ENCODE results near the gene SMURF1.
A peak's percentile ranks its signal among the peaks of the same experiment; 100 is the strongest.

The SMURF1 gene

GRCh38 chr7:99141841-99142726 lies 1.8 kb downstream of the SMURF1 start:
- peak; percentile 50 for DNase-seq (ENCODE audit: low read depth)

- no peak for DNase-seq (ENCODE audit: low read depth)
These were observed 2.6 kb downstream of the SMURF1 start for GRCh38 chr7:99141334-99141733.

DNA sequence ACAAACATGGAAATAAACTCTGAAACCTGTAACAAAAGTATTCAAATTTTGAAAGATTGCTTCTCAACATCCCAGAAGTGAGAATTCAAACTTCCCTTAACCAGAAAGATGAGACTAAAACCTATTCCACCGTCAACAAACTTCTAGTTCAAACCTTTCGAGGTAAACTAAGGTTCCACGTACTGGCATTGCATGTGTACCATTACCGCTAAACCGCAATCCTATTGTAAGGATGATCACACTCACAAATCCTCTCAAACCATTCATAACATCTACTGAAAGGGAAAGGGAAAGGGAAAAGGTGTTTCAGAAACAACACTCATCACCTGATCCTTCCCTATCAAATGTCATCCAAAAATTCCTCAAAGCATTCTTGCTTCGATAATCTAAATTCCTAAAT lies 3.1 kb downstream of the SMURF1 start:
- DNase-seq (ENCODE audit: low read depth): no peak

DNA sequence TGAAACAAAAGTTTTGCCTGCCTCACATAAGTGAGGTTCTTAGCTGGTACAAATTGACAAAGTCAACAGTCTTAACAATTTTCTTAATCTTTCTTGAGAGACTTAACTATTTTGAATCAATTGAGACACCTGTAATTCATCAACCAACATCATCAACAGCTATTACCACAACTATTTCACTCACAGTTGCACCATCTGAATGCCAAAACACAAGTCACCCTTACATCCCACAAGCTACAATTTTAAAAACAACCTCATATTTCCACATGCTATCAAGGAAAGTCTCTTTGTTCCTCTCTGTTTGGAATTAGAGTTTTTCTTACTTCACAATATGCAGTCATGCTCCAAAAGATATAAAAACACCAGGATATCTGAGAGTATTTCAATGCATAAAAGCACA lies 4.9 kb downstream of the SMURF1 start:
- no peak for DNase-seq (ENCODE audit: low read depth)

DNA sequence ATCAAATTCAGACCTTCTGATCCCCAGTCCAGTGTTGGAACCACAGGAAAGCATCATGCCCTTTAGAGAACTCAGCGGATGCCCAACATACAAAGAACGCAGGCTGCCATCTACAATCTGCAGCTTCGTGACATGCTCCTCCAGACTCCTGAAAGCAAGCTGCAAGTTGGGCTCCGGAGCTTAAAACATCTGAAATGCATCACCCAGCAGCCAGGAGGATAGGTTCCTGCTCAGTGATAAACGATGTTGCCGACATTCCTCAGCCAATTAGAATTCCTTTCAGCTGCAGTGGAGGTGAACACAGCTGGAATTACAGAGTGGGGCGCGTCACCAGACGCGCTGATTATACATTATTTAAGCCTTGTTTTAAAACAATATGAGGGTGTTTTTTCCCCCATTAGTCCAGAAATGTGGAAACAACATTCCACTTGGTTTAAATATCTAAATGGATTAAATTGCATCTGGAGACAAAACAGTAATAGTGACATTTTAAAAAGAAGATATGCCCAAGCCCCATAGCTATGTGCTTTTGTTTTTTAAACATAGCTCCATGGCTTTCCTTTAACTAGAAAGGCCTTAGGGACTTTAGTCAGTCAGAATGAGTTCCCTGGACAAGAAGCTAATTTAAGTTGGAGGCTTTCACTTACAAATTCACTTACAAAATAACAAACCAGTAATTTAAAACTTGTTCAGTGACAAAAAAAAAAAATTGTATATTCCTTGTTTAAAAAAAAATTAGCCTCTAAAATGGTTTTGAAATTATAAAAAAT lies 6.3 kb downstream of the SMURF1 start:
- DNase-seq (ENCODE audit: low read depth): no peak

GRCh38 chr7:99135938-99136337 lies 8.0 kb downstream of the SMURF1 start:
- DNase-seq (ENCODE audit: low read depth): no peak

DNA sequence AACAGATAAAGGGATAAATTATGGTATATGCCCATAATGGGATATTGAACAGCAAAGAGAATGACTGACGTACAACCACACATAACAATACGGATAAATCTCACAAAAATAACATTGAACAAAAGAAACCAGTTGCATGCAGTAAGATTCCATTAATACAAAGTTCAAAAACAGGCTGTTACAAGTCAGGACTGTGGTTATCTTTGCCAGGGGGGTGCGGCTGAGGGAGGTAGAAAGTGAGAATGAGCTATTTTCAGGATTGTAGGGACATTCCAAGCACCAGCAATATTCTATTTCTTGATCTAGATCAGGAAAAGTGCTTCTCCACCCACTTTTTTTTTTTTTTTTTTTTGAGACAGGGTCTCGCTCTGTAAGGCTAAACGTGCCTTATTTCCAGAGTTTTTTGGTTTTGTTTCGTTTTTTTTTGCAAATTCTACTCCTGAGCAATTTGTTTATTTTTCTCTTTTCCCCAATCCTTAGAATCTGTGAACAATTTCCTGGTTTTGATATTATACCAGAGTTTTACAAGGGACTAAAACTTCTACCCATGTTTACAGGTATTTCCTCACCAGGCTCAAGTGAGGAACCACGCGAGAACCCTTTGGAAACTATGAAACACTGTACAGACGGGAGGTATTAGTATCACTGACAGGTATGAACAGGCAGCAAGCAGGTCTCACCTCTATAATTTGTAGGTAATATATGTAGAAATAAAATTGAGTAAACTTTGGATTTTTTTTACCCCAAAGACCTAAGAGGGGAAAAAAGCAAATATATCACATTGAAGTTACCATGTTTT lies 9.9 kb downstream of the SMURF1 start:
- DNase-seq (ENCODE audit: low read depth): no peak

DNA sequence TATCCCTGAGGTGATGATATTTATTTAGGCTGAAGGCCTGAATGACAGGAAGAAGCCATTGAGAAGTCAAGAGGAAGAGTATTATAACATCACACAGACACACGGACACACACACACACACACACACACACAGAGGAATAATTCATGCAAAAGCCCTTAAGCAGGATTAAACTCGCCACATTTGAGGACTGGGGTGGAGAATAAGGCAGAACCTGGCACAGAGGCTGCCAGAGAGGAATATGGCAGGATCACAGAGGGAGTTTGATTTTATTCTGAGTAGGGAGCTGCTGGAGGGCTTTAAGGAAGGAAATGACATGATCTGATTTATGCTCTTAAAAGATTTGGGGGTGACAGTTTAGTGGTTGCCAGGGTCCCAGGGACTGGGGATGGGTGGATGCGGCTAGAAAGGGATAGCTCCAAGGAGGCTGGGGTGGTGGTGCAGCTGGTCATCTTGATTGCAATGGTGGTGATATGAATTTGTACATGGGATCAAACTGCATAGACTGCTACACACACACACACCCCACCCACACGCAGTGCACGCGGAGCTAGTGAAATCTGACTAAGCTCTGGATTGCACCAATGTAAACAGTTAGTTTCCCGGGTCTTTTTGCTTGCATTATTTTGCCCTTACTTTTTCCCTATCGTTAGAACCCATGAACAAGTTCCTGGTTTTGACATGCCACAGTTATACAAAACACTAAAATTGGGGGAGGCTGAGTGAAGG lies 11.2 kb downstream of the SMURF1 start:
- no peak for DNase-seq (ENCODE audit: low read depth)

- no peak for DNase-seq (ENCODE audit: low read depth)
These were observed 12.6 kb downstream of the SMURF1 start for GRCh38 chr7:99131290-99131689.

DNA sequence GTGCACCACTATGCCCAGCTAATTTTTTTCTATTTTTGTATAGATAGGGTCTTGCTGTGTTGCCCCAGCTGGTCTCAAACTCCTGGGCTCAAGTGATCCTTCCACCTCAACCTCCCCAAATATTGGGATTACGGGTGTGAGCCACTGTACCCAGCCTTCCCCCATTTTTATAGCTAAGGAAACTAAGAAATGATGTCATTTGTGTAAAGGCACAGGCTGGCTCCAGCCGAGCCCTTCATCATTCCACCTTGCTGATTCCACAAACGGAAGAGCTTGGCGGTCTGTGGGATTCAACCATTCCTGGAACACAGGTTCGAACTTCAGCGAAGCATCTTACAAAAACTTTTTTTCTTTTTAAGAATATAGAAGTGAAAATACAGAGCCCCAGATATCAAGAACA lies 14.4 kb downstream of the SMURF1 start:
- DNase-seq (ENCODE audit: low read depth): no peak

DNA sequence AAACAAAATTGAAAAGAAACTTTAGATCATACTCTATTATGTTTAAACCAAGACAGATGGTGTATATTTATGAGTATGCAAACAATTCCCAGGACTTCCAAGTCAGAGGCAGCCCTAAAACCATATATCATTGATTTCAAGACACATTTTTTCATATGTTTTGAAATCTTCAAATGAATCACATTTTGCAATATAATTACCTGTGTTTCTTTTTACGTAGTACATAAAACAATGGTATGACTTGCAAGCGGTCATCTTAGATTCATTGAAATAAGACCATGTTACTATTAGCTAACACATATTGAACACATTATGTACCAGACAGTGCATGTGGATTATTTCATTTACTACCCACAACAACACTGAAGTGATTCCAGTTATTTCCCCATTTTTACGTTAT lies 14.9 kb downstream of the SMURF1 start:
- DNase-seq (ENCODE audit: low read depth): no peak

DNA sequence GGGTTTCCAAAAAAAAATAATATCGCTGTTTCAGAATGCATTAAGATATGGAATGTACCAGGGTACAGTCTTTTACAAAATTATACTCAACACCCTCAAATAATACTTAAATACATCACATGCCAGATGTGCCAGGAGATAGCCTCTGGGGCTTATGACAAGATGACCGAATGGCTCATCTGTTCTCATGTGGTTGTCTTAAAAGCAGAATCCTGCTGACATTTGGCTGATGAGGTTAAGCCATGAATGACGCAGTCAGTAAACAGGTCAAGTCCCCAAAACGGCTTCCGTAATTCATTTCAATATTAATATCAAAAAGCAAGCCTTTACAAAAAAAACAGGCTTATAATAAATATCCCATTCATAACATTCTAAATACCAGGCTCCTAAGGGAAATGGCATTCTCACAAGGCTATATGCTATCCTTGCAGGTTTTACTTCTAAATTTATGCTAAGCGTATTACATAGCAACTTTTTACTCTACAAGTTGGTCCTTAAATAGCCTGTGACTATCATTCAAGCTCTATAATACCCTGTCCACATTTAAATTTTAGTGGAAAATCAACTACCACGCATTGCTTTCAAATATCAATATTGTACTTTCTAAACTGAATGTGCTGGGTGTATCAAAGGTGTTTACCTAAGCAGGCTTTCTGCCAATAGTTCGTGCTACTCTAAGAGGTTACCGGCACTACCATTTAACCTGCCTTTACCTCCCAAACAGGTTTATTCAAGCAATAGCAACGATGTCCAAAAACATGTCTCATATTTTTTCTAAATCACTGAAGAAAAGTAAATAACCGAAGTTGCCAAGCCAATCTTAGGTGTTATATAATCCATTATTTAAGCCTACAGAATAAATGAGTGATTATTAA lies 15.6 kb downstream of the SMURF1 start:
- DNase-seq (ENCODE audit: low read depth): no peak

GRCh38 chr7:99127636-99128035 lies 16.3 kb downstream of the SMURF1 start:
- DNase-seq (ENCODE audit: low read depth): no peak

DNA sequence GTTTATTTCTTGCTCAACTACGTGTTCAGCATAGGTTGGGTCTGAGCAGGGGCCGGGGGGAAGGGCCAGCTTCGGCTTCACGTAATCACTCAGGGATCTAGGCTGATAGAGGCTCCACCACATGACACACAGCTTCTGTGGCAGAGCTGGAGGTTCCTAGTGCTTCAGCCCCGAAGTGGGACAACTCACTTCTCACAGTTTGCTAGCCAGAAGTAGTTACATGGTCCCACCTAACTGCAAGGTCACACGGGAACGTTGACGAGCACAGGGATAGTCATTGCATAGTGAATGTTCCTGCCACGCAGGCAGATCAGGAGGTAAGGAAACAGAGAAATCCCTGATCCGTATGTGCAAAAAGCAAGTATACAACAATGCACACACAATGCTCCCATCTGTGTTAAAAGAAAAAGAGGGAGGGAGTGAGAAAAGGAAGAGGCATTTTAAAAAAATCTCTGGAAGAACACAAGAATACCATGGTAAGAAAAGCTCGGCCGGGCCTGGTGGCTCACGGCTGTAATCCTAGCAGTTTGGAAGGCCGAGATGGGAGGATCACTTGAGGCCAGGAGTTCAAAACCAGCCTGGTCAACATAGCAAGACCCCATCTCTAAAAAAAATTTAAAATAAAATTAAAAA lies 16.9 kb downstream of the SMURF1 start:
- DNase-seq (ENCODE audit: low read depth): no peak

DNA sequence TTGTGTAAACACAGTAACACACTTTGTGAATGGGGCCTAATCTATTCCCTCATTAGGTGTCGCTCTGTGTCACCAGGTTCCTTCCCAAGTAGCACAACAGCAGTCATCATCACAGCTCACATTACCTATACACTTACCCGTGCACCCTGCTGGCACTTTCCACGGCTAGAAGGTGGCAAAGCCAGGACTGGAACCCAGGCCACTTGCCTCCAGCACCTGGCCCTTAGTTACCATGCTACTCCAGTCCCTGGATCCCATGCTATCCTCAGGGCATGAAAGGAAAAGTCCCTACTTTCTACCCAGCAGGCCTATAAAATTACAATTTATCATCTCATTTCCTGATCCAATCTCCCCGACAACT lies 18.4 kb downstream of the SMURF1 start:
- no peak for DNase-seq (ENCODE audit: low read depth)

DNA sequence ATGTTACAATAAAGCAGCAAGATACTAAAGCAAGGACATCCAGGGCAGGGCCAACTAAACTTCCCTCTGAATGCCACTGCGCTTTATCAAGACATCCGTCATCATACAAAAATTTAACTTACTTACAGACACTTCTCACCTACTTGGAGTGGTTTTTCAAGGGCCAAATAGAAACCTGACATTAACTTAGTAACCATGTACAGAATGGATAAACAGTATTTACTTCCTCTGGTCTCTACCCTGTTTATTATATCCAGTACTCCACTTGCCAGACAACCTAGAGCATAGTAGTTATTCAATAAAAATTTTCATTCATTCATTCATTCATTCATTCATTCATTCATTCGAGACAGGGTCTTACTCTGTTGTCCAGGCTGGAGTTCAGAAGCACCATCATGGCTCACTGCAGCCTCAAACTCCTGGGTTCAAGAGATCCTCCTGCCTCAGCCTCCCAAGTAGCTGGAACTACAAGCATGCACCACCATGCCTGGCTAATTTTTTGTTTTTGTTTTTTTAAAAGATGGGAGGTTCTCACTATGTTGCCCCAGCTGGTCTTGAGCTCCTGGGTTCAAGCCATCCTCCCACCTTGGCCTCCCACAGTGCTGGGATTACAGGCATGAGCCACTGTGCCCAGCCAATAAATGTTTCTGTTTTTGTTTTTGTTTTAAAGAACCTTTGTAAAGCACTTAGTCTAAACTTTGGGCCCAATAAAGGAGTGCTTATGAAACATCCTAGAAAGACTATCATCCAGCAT lies 19.0 kb downstream of the SMURF1 start:
- no peak for DNase-seq (ENCODE audit: low read depth)

- DNase-seq (ENCODE audit: low read depth): no peak
These were observed 19.7 kb downstream of the SMURF1 start for GRCh38 chr7:99124236-99124635.

- DNase-seq (ENCODE audit: low read depth): no peak
These were observed 20.3 kb downstream of the SMURF1 start for GRCh38 chr7:99123571-99124033.

DNA sequence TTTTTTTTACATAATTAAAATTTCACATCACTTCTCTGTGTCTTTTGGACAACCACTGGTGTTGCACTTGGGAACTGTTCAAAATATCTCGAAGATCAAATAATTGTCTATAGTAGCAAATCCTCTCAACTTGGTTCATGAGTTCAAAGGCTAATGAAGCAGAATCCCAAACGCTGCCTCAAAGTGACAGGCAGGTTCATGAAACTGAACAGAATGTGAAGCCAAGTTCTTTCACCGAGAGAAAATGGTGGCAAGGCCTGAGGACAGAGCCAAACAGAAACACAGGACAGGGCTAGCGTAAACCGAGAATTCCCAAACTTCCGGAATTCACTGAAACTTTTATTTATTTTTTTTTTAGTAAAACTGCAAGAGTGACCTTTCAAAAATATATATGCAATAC lies 21.1 kb downstream of the SMURF1 start:
- no peak for DNase-seq (ENCODE audit: low read depth)

Data from activated T-helper 1 cell treated with Interleukin-2 at 50 U/mL for 16 hours (primary cell).